Endothelial cell (in vitro differentiated cells): ENCODE results near the gene DEPP1. TPM values are rescaled to one million over a fixed set of nuclear protein-coding genes. Genes with fewer than 3 reads are reported as not detected.

Experiments used
- DNase-seq: peaks from one replicate; pipeline ENCODE4 v3.0.0; 2021; ENCODE audit warnings: low spot score
- H3K27ac Mint-ChIP-seq: one replicate; pipeline ENCODE4 v1.8.0; 2021; ENCODE audit warnings: mixed read lengths, inconsistent platforms; ENCODE audit not compliant: unreplicated experiment
- H3K27me3 Mint-ChIP-seq: one replicate; pipeline ENCODE4 v1.8.0; 2021; ENCODE audit warnings: mild to moderate bottlenecking, moderate library complexity, mixed read lengths, inconsistent platforms; ENCODE audit not compliant: unreplicated experiment
- H3K36me3 Mint-ChIP-seq: one replicate; pipeline ENCODE4 v1.8.0; 2021; ENCODE audit warnings: mild to moderate bottlenecking, low read depth, mixed read lengths, inconsistent platforms; ENCODE audit not compliant: unreplicated experiment
- H3K4me1 Mint-ChIP-seq: one replicate; pipeline ENCODE4 v1.8.0; 2021; ENCODE audit warnings: mild to moderate bottlenecking, mixed read lengths, inconsistent platforms; ENCODE audit not compliant: unreplicated experiment
- H3K4me3 Mint-ChIP-seq: one replicate; pipeline ENCODE4 v1.8.0; 2021; ENCODE audit warnings: mild to moderate bottlenecking, mixed read lengths, inconsistent platforms; ENCODE audit not compliant: unreplicated experiment
- H3K9me3 Mint-ChIP-seq: one replicate; pipeline ENCODE4 v1.8.0; 2021; ENCODE audit warnings: mixed read lengths, inconsistent platforms; ENCODE audit not compliant: unreplicated experiment
- CTCF ChIP-seq: fragments of 200-600 bp; sonication (generic); IDR thresholded peaks from one replicate; pipeline ENCODE4 v1.5.0; 2021; ENCODE audit warnings: antibody characterized with exemption; ENCODE audit not compliant: unreplicated experiment
- total RNA-seq: library from RNA; stranded (reverse); fragmentation: NEBNext Ultra II Directional; extraction: Animal tissue kit (Norgen Biotek cat#: 25700); gene quantifications from one replicate; pipeline ENCODE4 v1.2.1, GENCODE V29; 2021; ENCODE audit not compliant: unreplicated experiment

Gene DEPP1
- total RNA-seq, 1 donor from 2014 or later, result 22.5 TPM

- TF ChIP-seq CTCF, result no peak
- Mint-ChIP-seq H3K36me3 (no peaks in the 10 kb centered on the region), H3K27me3 (peaks cover 12% of the 10 kb centered on the region), H3K9me3 (no peaks in the 10 kb centered on the region), H3K4me1 (peaks cover 21% of the 10 kb centered on the region), H3K4me3 (no peak overlapping the region), H3K27ac (no peak overlapping the region)
- no peak for DNase-seq
These were observed 5.1 kb downstream of the DEPP1 start for GRCh38 chr10:44973323-44974081.

- no peak for DNase-seq
- Mint-ChIP-seq H3K4me3 (no peak overlapping the region), H3K4me1 (peaks cover 25% of the 10 kb centered on the region), H3K27me3 (peaks cover 12% of the 10 kb centered on the region), H3K9me3 (no peaks in the 10 kb centered on the region), H3K36me3 (no peaks in the 10 kb centered on the region), H3K27ac (no peak overlapping the region)
- TF ChIP-seq CTCF, result no peak
These were observed 5.7 kb downstream of the DEPP1 start for GRCh38 chr10:44972874-44973306.

GRCh38 chr10:44971935-44972757, 6.5 kb downstream of the DEPP1 start:
- no peak for DNase-seq
- Mint-ChIP-seq H3K4me3 (no peak overlapping the region), H3K9me3 (no peaks in the 10 kb centered on the region), H3K27me3 (peaks cover 11% of the 10 kb centered on the region), H3K36me3 (no peaks in the 10 kb centered on the region), H3K27ac (no peak overlapping the region), H3K4me1 (peaks cover 31% of the 10 kb centered on the region)
- no peak for TF ChIP-seq CTCF

GRCh38 chr10:44971434-44971833, 7.2 kb downstream of the DEPP1 start:
- Mint-ChIP-seq H3K27ac (no peak overlapping the region), H3K27me3 (peaks cover 9% of the 10 kb centered on the region), H3K36me3 (no peaks in the 10 kb centered on the region), H3K4me1 (peaks cover 25% of the 10 kb centered on the region), H3K9me3 (no peaks in the 10 kb centered on the region), H3K4me3 (no peak overlapping the region)
- DNase-seq, result no peak
- no peak for TF ChIP-seq CTCF

GRCh38 chr10:44970812-44971395, 7.7 kb downstream of the DEPP1 start:
- no peak for DNase-seq
- H3K36me3 Mint-ChIP-seq, result no peaks in the 10 kb centered on the region
- peaks cover 23% of the 10 kb centered on the region for H3K4me1 Mint-ChIP-seq
- TF ChIP-seq CTCF, result no peak
- H3K4me3 Mint-ChIP-seq, result no peak overlapping the region
- no peaks in the 10 kb centered on the region for H3K9me3 Mint-ChIP-seq
- no peak overlapping the region for H3K27ac Mint-ChIP-seq
- peaks cover 8% of the 10 kb centered on the region for H3K27me3 Mint-ChIP-seq
